K562 (cell line): ENCODE measurements around the gene PYM1. TPM values are rescaled to one million over a fixed set of nuclear protein-coding genes. Genes with fewer than 3 reads are reported as not detected.

Experiments
- ATF1 ChIP-seq, 2 experiments: fragments of 450-650 bp in 1 of 2; IDR thresholded peaks; 2 replicates each; pipeline ENCODE4 v1.6.1; 2016; ENCODE audit warnings: missing compliant biosample characterization in 1 of 2, missing genetic modification characterization in 1 of 2
- BDP1 ChIP-seq: IDR thresholded peaks from 3 replicates; pipeline ENCODE4 v1.6.1; 2011; ENCODE audit not compliant: insufficient read length, insufficient read depth
- BMI1 ChIP-seq: fragments of 150-350 bp; IDR thresholded peaks from 2 replicates; pipeline ENCODE4 v1.6.1; 2014; ENCODE audit warnings: low read length
- CBX8 ChIP-seq: fragments of 200-600 bp; sonication (generic); IDR thresholded peaks from 2 replicates; pipeline ENCODE4 v1.6.1; 2012; ENCODE audit warnings: borderline replicate concordance, mixed run types, low read depth, mild to moderate bottlenecking, moderate library complexity, mixed read lengths, low read length, control low read depth, inconsistent platforms; ENCODE audit not compliant: poor library complexity, severe bottlenecking; ENCODE audit errors: extremely low read depth
- NFYB ChIP-seq: IDR thresholded peaks from 2 replicates; pipeline ENCODE4 v1.6.1; 2011; ENCODE audit warnings: mild to moderate bottlenecking, moderate library complexity; ENCODE audit not compliant: insufficient read length; ENCODE audit errors: extremely low read depth
- NR3C1 ChIP-seq: sonication (generic); formaldehyde crosslinking; IDR thresholded peaks from 2 replicates; pipeline ENCODE4 v1.8.1; 2022; ENCODE audit warnings: missing genetic modification reagents
- SMARCA4 ChIP-seq: fragments of 450-650 bp; IDR thresholded peaks from 2 replicates; pipeline ENCODE4 v1.6.1; 2016
- TAF15 ChIP-seq: fragments of 200-400 bp; formaldehyde crosslinking; IDR thresholded peaks from 2 replicates; pipeline ENCODE4 v1.6.1; 2017; ENCODE audit warnings: mild to moderate bottlenecking, low read depth, low read length, moderate library complexity
- TGIF2 ChIP-seq: sonication (generic); formaldehyde crosslinking; IDR thresholded peaks from 2 replicates; pipeline ENCODE4 v1.8.1; 2022; ENCODE audit warnings: mild to moderate bottlenecking, missing genetic modification reagents, moderate library complexity
- UBTF ChIP-seq, 2 experiments: IDR thresholded peaks; 2 replicates each; pipeline ENCODE4 v1.6.1; 2012; ENCODE audit warnings: improper control_type of control experiment in 2 of 2, low read depth in 2 of 2, low read length in 2 of 2, borderline replicate concordance in 1 of 2
- ZNF318 ChIP-seq, 2 experiments: fragments of 450-650 bp; IDR thresholded peaks; 2 replicates each; pipeline ENCODE4 v1.6.1; 2016; ENCODE audit warnings: mild to moderate bottlenecking in 2 of 2, borderline replicate concordance in 1 of 2, low read depth in 1 of 2, moderate library complexity in 1 of 2
- ZNF324 ChIP-seq: fragments of 250-450 bp; sonication (Bioruptor Pico); IDR thresholded peaks from 2 replicates; pipeline ENCODE4 v1.4.0; 2020; ENCODE audit warnings: mild to moderate bottlenecking
- ZNF586 ChIP-seq: fragments of 450-650 bp; formaldehyde crosslinking; conservative IDR thresholded peaks from 2 replicates; pipeline ENCODE4 v1.4.0; 2020; ENCODE audit warnings: mild to moderate bottlenecking, moderate library complexity
- polyA plus RNA-seq, 8 experiments: library from polyadenylated mRNA; depleted of rRNA in 4 of 8; stranded (reverse) in 5 of 8; unstranded in 3 of 8; fragments of >200 nt; fragmentation: Nextera tagmentation in 2 of 8; fragmentation: Illumina TruSeq in 1 of 8; extraction: Ambion mirVana in 2 of 8; extraction: Trizol in 1 of 8; gene quantifications; 2 replicates each; pipeline versions ENCODE4 v1.2.1 to v1.2.3, GENCODE V29; 2011 to 2014; ENCODE audit warnings: inconsistent platforms in 1 of 8, missing spikeins in 1 of 8
- total RNA-seq, 7 experiments: library from RNA; depleted of rRNA in 6 of 7; stranded (reverse); fragments of >200 nt in 6 of 7; fragmentation: Illumina TruSeq in 2 of 7; extraction: Trizol in 2 of 7; gene quantifications; 2 replicates each; pipeline versions ENCODE4 v1.2.1 to v1.2.3, GENCODE V29; 2011 to 2021; ENCODE audit warnings: low replicate concordance in 1 of 7
- TF ChIP-seq, protein P1 (sequence below), 2 experiments: fragments of 200-800 bp in 1 of 2; sonication (Bioruptor generic) in 1 of 2; sonication (generic) in 1 of 2; formaldehyde crosslinking in 1 of 2; IDR thresholded peaks in 1 of 2; conservative IDR thresholded peaks in 1 of 2; 2 replicates each; pipeline versions ENCODE4 v1.5.0 to v1.6.1; 2016 to 2020; ENCODE audit warnings: missing compliant biosample characterization in 1 of 2, missing genetic modification characterization in 1 of 2, missing genetic modification reagents in 1 of 2

Gene PYM1
- total and polyA plus RNA-seq, 9 of the 15 experiments (the other 6 are each of a cell fraction or from before 2014, with no cell fraction given): 29.0 to 51.3 (median 34.1) TPM

DNA sequence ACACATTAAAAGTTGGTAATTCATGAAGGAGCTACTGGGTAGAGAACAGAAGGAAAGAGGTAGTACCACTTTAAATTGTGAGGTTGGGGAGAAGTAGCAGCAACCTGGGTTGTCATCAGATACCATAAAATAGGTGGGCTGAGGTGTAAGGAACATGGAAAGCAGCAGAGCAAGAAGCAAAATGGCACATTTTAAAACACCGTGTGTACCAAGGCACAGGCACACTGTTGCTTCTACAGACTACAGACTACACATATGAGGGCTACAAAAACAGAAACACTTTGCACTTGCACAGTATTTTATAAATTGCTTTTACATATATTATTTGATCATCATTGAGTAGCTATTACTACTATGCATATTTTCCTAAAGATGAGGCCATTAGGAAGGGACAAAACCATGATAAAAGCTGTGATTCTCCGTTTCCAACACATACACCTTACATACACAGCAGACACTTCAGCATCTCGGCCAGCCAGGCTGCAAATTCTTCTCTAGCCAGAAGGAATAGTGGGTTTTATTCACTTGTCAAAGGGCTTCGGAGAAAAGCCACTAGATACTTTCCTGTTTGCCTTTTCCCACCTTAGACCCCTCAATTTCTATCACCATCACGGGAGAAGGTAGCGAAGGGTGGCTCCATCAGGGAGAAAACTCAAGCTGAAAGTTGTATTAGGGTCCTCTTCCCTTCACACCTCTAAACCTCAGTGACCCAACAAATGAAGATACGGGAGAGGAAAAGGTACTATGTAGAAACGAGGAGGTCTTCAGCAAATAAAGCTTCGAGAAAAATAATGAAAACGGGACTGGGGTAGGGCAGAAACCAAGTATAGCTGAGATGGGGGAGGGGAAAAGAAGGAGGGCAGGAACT is 1.6 kb downstream of the PYM1 start (continued):
- TF ChIP-seq TGIF2 (CRISPR knock-in tag): no peak
- no peak for TF ChIP-seq ZNF586 (CRISPR knock-in tag)
- TF ChIP-seq TAF15: no peak
- no peak for TF ChIP-seq NFYB
- no peak for TF ChIP-seq ATF1 (CRISPR knock-in tag; IDR thresholded peaks at IDR 0.05)
- no peak for TF ChIP-seq ATF1 (tag; IDR thresholded peaks at IDR 0.05)
- TF ChIP-seq, protein P1, sequence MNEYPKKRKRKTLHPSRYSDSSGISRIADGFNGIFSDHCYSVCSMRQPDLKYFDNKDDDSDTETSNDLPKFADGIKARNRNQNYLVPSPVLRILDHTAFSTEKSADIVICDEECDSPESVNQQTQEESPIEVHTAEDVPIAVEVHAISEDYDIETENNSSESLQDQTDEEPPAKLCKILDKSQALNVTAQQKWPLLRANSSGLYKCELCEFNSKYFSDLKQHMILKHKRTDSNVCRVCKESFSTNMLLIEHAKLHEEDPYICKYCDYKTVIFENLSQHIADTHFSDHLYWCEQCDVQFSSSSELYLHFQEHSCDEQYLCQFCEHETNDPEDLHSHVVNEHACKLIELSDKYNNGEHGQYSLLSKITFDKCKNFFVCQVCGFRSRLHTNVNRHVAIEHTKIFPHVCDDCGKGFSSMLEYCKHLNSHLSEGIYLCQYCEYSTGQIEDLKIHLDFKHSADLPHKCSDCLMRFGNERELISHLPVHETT (CRISPR knock-in tag; conservative IDR thresholded peaks at IDR 0.05 in 1 of 2, IDR thresholded peaks at IDR 0.05 in 1 of 2): no peak
- TF ChIP-seq ZNF318 (IDR thresholded peaks at IDR 0.05; ENCODE audit: borderline replicate concordance in 1 of 2, low read depth in 1 of 2): no peak
- TF ChIP-seq SMARCA4: peak; percentile 33; the same call in 1 of the 2 replicates
- TF ChIP-seq UBTF (IDR thresholded peaks at IDR 0.05; ENCODE audit: borderline replicate concordance in 1 of 2, low read depth in 2 of 2, low read length in 2 of 2): no peak
- TF ChIP-seq ZNF324 (CRISPR knock-in tag): no peak
- TF ChIP-seq NR3C1 (CRISPR knock-in tag): no peak
- TF ChIP-seq BMI1: no peak
- TF ChIP-seq CBX8: no peak
- no peak for TF ChIP-seq BDP1
